H1 (cell line): ENCODE data around the gene KNDC1.

Experiments
- MAFK ChIP-seq: IDR thresholded peaks from 2 replicates; pipeline ENCODE4 v1.6.1; 2012; ENCODE audit warnings: low read depth, mild to moderate bottlenecking, improper control_type of control experiment, low read length
- POLR2AphosphoS5 ChIP-seq: IDR thresholded peaks from 2 replicates; pipeline ENCODE4 v1.6.1; 2011; ENCODE audit warnings: low read depth, low read length
- SIN3A ChIP-seq, 2 experiments: IDR thresholded peaks in 1 of 2; conservative IDR thresholded peaks in 1 of 2; 2 replicates each; pipeline ENCODE4 v1.6.1; 2011 to 2012; ENCODE audit warnings: low read length in 2 of 2, improper control_type of control experiment in 1 of 2, low read depth in 1 of 2, mild to moderate bottlenecking in 1 of 2
- SRF ChIP-seq: IDR thresholded peaks from 2 replicates; pipeline ENCODE4 v1.6.1; 2011; ENCODE audit warnings: mild to moderate bottlenecking, low read depth, low read length, moderate library complexity
- TCF12 ChIP-seq: IDR thresholded peaks from 2 replicates; pipeline ENCODE4 v1.6.1; 2011; ENCODE audit warnings: low read depth, mild to moderate bottlenecking, low read length
- TF ChIP-seq, protein P1 (sequence below), 3 experiments: IDR thresholded peaks; 1 replicate in 2 of 3; 2 replicates in 1 of 3; pipeline versions ENCODE4 v1.5.1 to v1.6.1; 2011; ENCODE audit warnings: low read length in 3 of 3, mild to moderate bottlenecking in 3 of 3, inconsistent platforms in 2 of 3, low read depth in 1 of 3, moderate library complexity in 1 of 3; ENCODE audit not compliant: insufficient read depth in 1 of 3; ENCODE audit errors: control extremely low read depth in 1 of 3

DNA sequence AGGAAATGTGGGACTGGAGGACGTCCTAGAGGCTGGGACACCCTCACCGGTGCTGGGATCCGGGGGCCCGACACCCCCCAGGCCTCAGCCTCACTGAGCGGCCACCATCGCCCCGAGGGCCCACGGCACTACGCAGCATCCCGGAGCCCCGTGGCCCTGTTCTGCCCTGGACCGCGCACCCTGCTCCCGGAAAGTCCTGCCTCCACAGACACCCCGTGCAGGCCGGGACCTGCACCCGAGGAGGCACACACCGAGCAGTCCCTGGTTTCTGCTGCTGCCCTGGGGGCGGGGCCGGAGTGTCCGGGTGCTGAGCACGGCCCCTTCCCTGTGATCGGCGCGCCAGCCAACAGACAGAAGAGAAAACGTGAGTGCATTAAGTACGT lies 18.1 kb upstream of the KNDC1 start:
- no peak for TF ChIP-seq POLR2AphosphoS5
- TF ChIP-seq MAFK, result no peak
- TF ChIP-seq, protein P1, sequence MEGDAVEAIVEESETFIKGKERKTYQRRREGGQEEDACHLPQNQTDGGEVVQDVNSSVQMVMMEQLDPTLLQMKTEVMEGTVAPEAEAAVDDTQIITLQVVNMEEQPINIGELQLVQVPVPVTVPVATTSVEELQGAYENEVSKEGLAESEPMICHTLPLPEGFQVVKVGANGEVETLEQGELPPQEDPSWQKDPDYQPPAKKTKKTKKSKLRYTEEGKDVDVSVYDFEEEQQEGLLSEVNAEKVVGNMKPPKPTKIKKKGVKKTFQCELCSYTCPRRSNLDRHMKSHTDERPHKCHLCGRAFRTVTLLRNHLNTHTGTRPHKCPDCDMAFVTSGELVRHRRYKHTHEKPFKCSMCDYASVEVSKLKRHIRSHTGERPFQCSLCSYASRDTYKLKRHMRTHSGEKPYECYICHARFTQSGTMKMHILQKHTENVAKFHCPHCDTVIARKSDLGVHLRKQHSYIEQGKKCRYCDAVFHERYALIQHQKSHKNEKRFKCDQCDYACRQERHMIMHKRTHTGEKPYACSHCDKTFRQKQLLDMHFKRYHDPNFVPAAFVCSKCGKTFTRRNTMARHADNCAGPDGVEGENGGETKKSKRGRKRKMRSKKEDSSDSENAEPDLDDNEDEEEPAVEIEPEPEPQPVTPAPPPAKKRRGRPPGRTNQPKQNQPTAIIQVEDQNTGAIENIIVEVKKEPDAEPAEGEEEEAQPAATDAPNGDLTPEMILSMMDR (IDR thresholded peaks at IDR 0.05; ENCODE audit: control extremely low read depth in 1 of 3, insufficient read depth in 1 of 3, low read depth in 1 of 3, low read length in 3 of 3), result no peak
- no peak for TF ChIP-seq SRF
- no peak for TF ChIP-seq TCF12
- TF ChIP-seq SIN3A (conservative IDR thresholded peaks at IDR 0.05 in 1 of 2, IDR thresholded peaks at IDR 0.05 in 1 of 2; ENCODE audit: low read depth in 1 of 2, low read length in 2 of 2), result no peak
